Measurements from ENCODE around the gene MTM1. TPM values are rescaled to one million over a fixed set of nuclear protein-coding genes. Genes with fewer than 3 reads are reported as not detected.

Gene MTM1
- total RNA-seq, 1 donor from 2014 or later, result 28.4 TPM

DNA sequence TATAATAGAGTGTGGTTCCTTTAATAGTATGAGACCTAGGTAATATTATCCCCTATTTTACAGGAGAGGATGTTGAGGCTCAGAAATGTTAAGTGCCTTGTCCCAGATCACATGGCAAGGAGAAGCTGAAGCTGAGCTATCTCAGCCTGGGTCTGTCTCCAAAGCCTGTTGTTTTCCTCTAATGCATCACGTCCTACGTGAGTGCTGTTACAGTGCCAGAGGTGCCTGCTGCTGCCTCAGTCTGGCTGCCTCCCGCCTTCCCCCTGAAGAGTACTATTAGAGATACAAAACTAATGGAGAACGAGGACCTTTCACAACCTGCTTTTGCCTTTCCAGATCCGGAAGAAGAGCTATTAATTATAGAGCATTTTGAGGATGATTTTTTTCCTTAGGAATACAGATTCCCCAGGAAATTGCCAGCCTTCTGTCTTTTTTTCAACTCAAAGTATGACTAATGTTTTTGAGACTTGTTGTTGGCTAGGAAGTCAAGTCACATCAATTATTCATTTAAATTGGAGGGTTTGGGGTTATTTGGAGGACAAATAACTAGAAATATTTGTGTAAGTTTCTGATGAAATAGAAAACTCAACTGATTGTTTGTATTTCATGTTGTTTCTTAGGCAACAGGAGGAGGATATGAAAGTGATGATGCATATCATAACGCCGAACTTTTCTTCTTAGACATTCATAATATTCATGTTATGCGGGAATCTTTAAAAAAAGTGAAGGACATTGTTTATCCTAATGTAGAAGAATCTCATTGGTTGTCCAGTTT, 80.9 kb downstream of the MTM1 start:
- intact Hi-C loops (cut with DNase I), result no loop called here
- H3K27ac ChIP-seq, result peak overlapping the region; percentile 11
- peaks cover 12% of the 10 kb centered on the region for H3K36me3 ChIP-seq
- no peak overlapping the region for H3K4me3 ChIP-seq
- H3K27me3 ChIP-seq, result no peaks in the 10 kb centered on the region
- no peak for DNase-seq
- ATAC-seq, result peak; percentile 41
- no peaks in the 10 kb centered on the region for H3K4me1 ChIP-seq
- H3K9me3 ChIP-seq, result no peaks in the 10 kb centered on the region
- no peak for TF ChIP-seq CTCF (IDR thresholded peaks at IDR 0.05)

DNA sequence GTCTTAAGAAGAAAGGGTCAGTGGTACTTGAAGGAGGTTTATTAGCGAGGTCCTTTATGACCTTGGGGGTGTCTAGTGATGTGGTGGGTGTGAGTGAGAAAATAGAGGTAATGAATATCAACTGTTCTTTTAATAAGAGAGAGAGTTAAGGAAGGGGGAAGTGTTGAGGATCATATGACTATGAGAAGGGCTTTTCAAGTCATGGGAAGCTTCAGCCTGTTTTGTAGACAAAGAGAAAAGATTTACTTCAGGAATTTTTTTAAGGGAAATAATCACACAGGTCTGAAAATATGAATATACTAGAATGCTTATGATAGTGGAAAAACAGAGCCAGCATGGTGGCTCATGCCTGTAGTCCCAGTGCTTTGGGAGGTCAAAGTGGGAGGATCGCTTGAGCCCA, 83.5 kb downstream of the MTM1 start:
- Histone ChIP-seq H3K4me3 (no peak overlapping the region), H3K9me3 (no peaks in the 10 kb centered on the region), H3K27me3 (no peaks in the 10 kb centered on the region), H3K4me1 (no peaks in the 10 kb centered on the region), H3K27ac (no peak overlapping the region), H3K36me3 (peaks cover 11% of the 10 kb centered on the region)
- no peak for TF ChIP-seq CTCF (IDR thresholded peaks at IDR 0.05)
- ATAC-seq (no peak), DNase-seq (no peak)
- intact Hi-C loops (cut with DNase I), result no loop called here

GRCh38 chrX:150655788-150656187, 87.4 kb downstream of the MTM1 start:
- intact Hi-C loops (cut with DNase I), result no loop called here
- Histone ChIP-seq H3K27me3 (no peaks in the 10 kb centered on the region), H3K4me3 (no peak overlapping the region), H3K4me1 (no peaks in the 10 kb centered on the region), H3K9me3 (no peaks in the 10 kb centered on the region), H3K36me3 (peaks cover 7% of the 10 kb centered on the region), H3K27ac (no peak overlapping the region)
- ATAC-seq (no peak), DNase-seq (no peak)
- TF ChIP-seq CTCF (IDR thresholded peaks at IDR 0.05), result no peak

DNA sequence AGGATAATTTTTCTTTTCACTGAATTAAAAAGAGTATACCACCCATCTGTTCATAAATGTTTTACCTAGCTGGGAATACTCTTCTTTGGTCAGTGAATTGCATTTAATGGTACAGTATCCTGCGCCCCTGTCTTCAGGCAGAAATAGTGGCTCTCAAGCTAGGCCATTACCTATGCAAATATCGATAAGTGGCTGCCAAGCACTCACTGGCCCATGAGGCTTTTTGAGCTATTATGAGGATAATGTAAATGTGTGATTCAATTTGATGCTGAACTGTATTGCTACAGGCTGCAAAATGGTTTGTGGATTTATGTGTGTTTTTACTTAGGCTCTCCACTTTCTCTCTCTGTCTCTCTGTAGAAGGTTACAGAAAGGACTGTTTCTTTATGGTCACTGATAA, 94.7 kb downstream of the MTM1 start:
- ATAC-seq, result no peak
- intact Hi-C loops (cut with DNase I), result no loop called here

DNA sequence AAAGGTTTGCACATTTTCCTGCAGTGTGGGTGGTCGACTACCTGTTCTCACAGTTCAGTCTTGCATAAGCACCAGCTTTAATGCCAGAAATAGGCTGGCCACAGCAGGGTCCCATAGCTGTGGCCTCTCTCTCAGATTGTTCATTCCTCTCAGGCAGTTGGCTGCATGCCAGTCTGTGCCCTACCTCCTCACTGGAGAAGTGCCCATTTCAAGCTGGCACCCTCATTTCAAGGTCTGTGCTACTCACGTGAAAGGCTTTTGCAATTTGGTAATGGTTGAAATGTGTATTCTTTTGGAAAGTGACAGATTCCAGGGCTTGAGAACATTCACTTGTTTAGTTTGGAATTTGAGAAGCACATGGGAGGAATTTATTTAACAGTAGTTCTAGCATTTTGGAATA, 95.9 kb downstream of the MTM1 start:
- no peak for TF ChIP-seq CTCF (IDR thresholded peaks at IDR 0.05)
- ATAC-seq (peak; percentile 54), DNase-seq (peak; percentile 67)
- Histone ChIP-seq H3K9me3 (no peaks in the 10 kb centered on the region), H3K36me3 (no peaks in the 10 kb centered on the region), H3K4me1 (no peaks in the 10 kb centered on the region), H3K27me3 (no peaks in the 10 kb centered on the region), H3K27ac (no peak overlapping the region), H3K4me3 (no peak overlapping the region)
- intact Hi-C loops (cut with DNase I), result no loop called here

More for the DNA sequence above, 94.7 kb downstream of the MTM1 start:
- H3K9me3 ChIP-seq, result no peaks in the 10 kb centered on the region
- no peak for DNase-seq
- TF ChIP-seq CTCF (IDR thresholded peaks at IDR 0.05), result no peak
- no peaks in the 10 kb centered on the region for H3K27me3 ChIP-seq
- H3K4me3 ChIP-seq, result no peak overlapping the region
- no peak overlapping the region for H3K27ac ChIP-seq
- H3K36me3 ChIP-seq, result no peaks in the 10 kb centered on the region
- H3K4me1 ChIP-seq, result no peaks in the 10 kb centered on the region

Data from upper lobe of right lung (tissue), 1 donor.